ENCODE data around the gene PGBD5.
"Not testable (repeated sequence)": the region's sequence is repeated elsewhere in the genome, so short reads cannot be mapped to it uniquely, and the experiment has no call there.

The PGBD5 gene

GRCh38 chr1:230408971-230409370 is 17.2 kb downstream of the PGBD5 start (continued):
- TF ChIP-seq PPARA (CRISPR knock-in tag; IDR thresholded peaks at IDR 0.05; ENCODE audit: borderline replicate concordance) = no peak

- no peak for ATAC-seq
- no peak for TF ChIP-seq SNAI2 (CRISPR knock-in tag; IDR thresholded peaks at IDR 0.05)
- no peak for TF ChIP-seq RARB (CRISPR knock-in tag; IDR thresholded peaks at IDR 0.05)
- TF ChIP-seq CSRNP3 (CRISPR knock-in tag; IDR thresholded peaks at IDR 0.05) = no peak
- TF ChIP-seq ISL1 (CRISPR knock-in tag; IDR thresholded peaks at IDR 0.05) = no peak
- no peak for TF ChIP-seq POU6F1 (CRISPR knock-in tag; IDR thresholded peaks at IDR 0.05; ENCODE audit: borderline replicate concordance, low read depth)
- TF ChIP-seq ZNF70 (CRISPR knock-in tag; IDR thresholded peaks at IDR 0.05) = no peak
- no peak for TF ChIP-seq ZFP3 (CRISPR knock-in tag; IDR thresholded peaks at IDR 0.05)
- no peak for TF ChIP-seq ESRRG (CRISPR knock-in tag; IDR thresholded peaks at IDR 0.05)
- no peak for TF ChIP-seq CREB5 (CRISPR knock-in tag; IDR thresholded peaks at IDR 0.05; ENCODE audit: low read depth)
- TF ChIP-seq ZFP30 (CRISPR knock-in tag; IDR thresholded peaks at IDR 0.05) = no peak
- no peak for TF ChIP-seq CSDC2 (CRISPR knock-in tag; IDR thresholded peaks at IDR 0.05)
- TF ChIP-seq ARNTL (CRISPR knock-in tag; IDR thresholded peaks at IDR 0.05; ENCODE audit: borderline replicate concordance, low read depth) = no peak
- TF ChIP-seq TOX (CRISPR knock-in tag; IDR thresholded peaks at IDR 0.05; ENCODE audit: borderline replicate concordance) = no peak
Observed at GRCh38 chr1:230407351-230407750, 18.8 kb downstream of the PGBD5 start.

GRCh38 chr1:230406727-230407126 is 19.4 kb downstream of the PGBD5 start:
- ATAC-seq = not testable (repeated sequence)

GRCh38 chr1:230403442-230403841 is 22.7 kb downstream of the PGBD5 start:
- no peak for TF ChIP-seq ZC3H10 (CRISPR knock-in tag; IDR thresholded peaks at IDR 0.05)
- ATAC-seq = no peak

- ATAC-seq = no peak
- no peak for TF ChIP-seq CSDC2 (CRISPR knock-in tag; IDR thresholded peaks at IDR 0.05)
- TF ChIP-seq PATZ1 (CRISPR knock-in tag; IDR thresholded peaks at IDR 0.05; ENCODE audit: borderline replicate concordance) = no peak
- no peak for TF ChIP-seq ZNF565 (CRISPR knock-in tag; conservative IDR thresholded peaks at IDR 0.05; ENCODE audit: low read depth)
- TF ChIP-seq ZNF8 (CRISPR knock-in tag; IDR thresholded peaks at IDR 0.05) = no peak
- TF ChIP-seq ZFP30 (CRISPR knock-in tag; IDR thresholded peaks at IDR 0.05) = no peak
- TF ChIP-seq ZC3H10 (CRISPR knock-in tag; IDR thresholded peaks at IDR 0.05) = no peak
- no peak for TF ChIP-seq TSHZ2 (CRISPR knock-in tag; IDR thresholded peaks at IDR 0.05)
- no peak for TF ChIP-seq BACH2 (CRISPR knock-in tag; IDR thresholded peaks at IDR 0.05; ENCODE audit: borderline replicate concordance)
- TF ChIP-seq CREB5 (CRISPR knock-in tag; IDR thresholded peaks at IDR 0.05; ENCODE audit: low read depth) = no peak
Observed at GRCh38 chr1:230401763-230402294, 24.3 kb downstream of the PGBD5 start.

Data from SK-N-SH treated with all-trans-retinoic acid at 6 μM for 48 hours (cell line).